ENCODE data around the gene CCDC149. TPM values are rescaled to one million over a fixed set of nuclear protein-coding genes. Genes with fewer than 3 reads are reported as not detected.

CCDC149 gene
- total and polyA plus RNA-seq, 2 of the 13 experiments (the other 11 are each of a cell fraction or from before 2014, with no cell fraction given): 0.44 to 0.95 TPM

GRCh38 chr4:24769571-24769970 lies 143.3 kb downstream of the CCDC149 start:
- BruUV-seq (replicated peaks): no TSS peak
- ChIA-PET POLR2A (no interaction called here), CTCF (ENCODE audit: low intra/inter-chr PET ratio, low total read pairs) (no interaction called here)
- Histone ChIP-seq H4K20me1 (ENCODE audit: insufficient read depth, low read length) (no peaks in the 10 kb centered on the region), H3K4me1 (ENCODE audit: insufficient read depth, low read length) (no peaks in the 10 kb centered on the region), H3K4me3 (replicated peaks in 1 of 3; ENCODE audit: insufficient read depth in 1 of 3, low read depth in 2 of 3, low read length in 3 of 3) (no peak overlapping the region), H2AFZ (ENCODE audit: low read length) (no peak overlapping the region), H3K27me3 (ENCODE audit: control insufficient read depth in 1 of 2, insufficient read depth in 2 of 2, low read length in 2 of 2) (no peaks in the 10 kb centered on the region; a peak in 1 of 5 replicates), H3K36me3 (replicated peaks in 1 of 2; ENCODE audit: control insufficient read depth in 1 of 2, insufficient read depth in 2 of 2, low read length in 2 of 2) (no peaks in the 10 kb centered on the region), H3K4me2 (ENCODE audit: low read depth, low read length) (no peak overlapping the region), H3K79me2 (ENCODE audit: insufficient read depth, low read length) (no peaks in the 10 kb centered on the region), H3K9me3 (ENCODE audit: low read length) (no peaks in the 10 kb centered on the region), H3K9ac (ENCODE audit: insufficient read depth, low read depth, low read length) (no peak overlapping the region), H3K27ac (ENCODE audit: extremely low read length, insufficient read depth, low read length) (no peak overlapping the region)
- in situ Hi-C loops (cut with HindIII; ENCODE audit: extremely low pct_ligation_motif_present, low pct_unique_long_range_greater_than_20kb) (no loop called here), intact Hi-C loops (cut with micrococcal nuclease; ENCODE audit: unreplicated experiment) (no loop called here)
- WGBS (ENCODE audit: low lambda C conversion rate): 0% methylated on average over 2 of the region's 2 CpGs
- no peak for TF ChIP-seq CSRNP1 (CRISPR knock-in tag; IDR thresholded peaks at IDR 0.05)
- no peak for TF ChIP-seq SPEN (CRISPR knock-in tag; IDR thresholded peaks at IDR 0.05; ENCODE audit: low read depth)
- TF ChIP-seq FOXC1 (CRISPR knock-in tag; IDR thresholded peaks at IDR 0.05; ENCODE audit: borderline replicate concordance): no peak
- TF ChIP-seq ZNF329 (CRISPR knock-in tag; IDR thresholded peaks at IDR 0.05; ENCODE audit: low read depth): no peak
- no peak for TF ChIP-seq KLF11 (CRISPR knock-in tag; IDR thresholded peaks at IDR 0.05)
- FAIRE-seq (no peak), ATAC-seq (no peak), DNase-seq (ENCODE audit: low spot score) (no peak)

- Histone ChIP-seq H3K4me1 (ENCODE audit: insufficient read depth, low read length) (no peaks in the 10 kb centered on the region), H4K20me1 (ENCODE audit: insufficient read depth, low read length) (no peaks in the 10 kb centered on the region), H3K4me2 (ENCODE audit: low read depth, low read length) (no peak overlapping the region), H3K79me2 (ENCODE audit: insufficient read depth, low read length) (no peaks in the 10 kb centered on the region), H2AFZ (ENCODE audit: low read length) (no peak overlapping the region), H3K27ac (ENCODE audit: extremely low read length, insufficient read depth, low read length) (no peak overlapping the region), H3K4me3 (replicated peaks in 1 of 3; ENCODE audit: insufficient read depth in 1 of 3, low read depth in 2 of 3, low read length in 3 of 3) (no peak overlapping the region), H3K27me3 (ENCODE audit: control insufficient read depth in 1 of 2, insufficient read depth in 2 of 2, low read length in 2 of 2) (no peaks in the 10 kb centered on the region; a peak in 1 of 5 replicates), H3K9ac (ENCODE audit: insufficient read depth, low read depth, low read length) (no peak overlapping the region), H3K9me3 (ENCODE audit: low read length) (no peaks in the 10 kb centered on the region), H3K36me3 (replicated peaks in 1 of 2; ENCODE audit: control insufficient read depth in 1 of 2, insufficient read depth in 2 of 2, low read length in 2 of 2) (no peaks in the 10 kb centered on the region)
- FAIRE-seq: no peak
- intact Hi-C loops (cut with micrococcal nuclease; ENCODE audit: unreplicated experiment) (no loop called here), in situ Hi-C loops (cut with HindIII; ENCODE audit: extremely low pct_ligation_motif_present, low pct_unique_long_range_greater_than_20kb) (no loop called here)
- POLR2A ChIA-PET: no interaction called here
- CTCF ChIA-PET (ENCODE audit: low intra/inter-chr PET ratio, low total read pairs): no interaction called here
- BruUV-seq (replicated peaks): no TSS peak
- no peak for DNase-seq (ENCODE audit: low spot score)
- ATAC-seq: no peak
- TF ChIP-seq ZNF784 (CRISPR knock-in tag; IDR thresholded peaks at IDR 0.05; ENCODE audit: borderline replicate concordance) (no peak), FOXP4 (CRISPR knock-in tag; IDR thresholded peaks at IDR 0.05) (no peak), ZNF333 (CRISPR knock-in tag; IDR thresholded peaks at IDR 0.05; ENCODE audit: borderline replicate concordance) (no peak), ATF5 (CRISPR knock-in tag; IDR thresholded peaks at IDR 0.05; ENCODE audit: low read depth) (no peak), ZC3H4 (CRISPR knock-in tag; IDR thresholded peaks at IDR 0.05; ENCODE audit: borderline replicate concordance) (no peak), CHCHD3 (CRISPR knock-in tag; IDR thresholded peaks at IDR 0.05) (no peak), MLX (CRISPR knock-in tag; IDR thresholded peaks at IDR 0.05) (no peak)
Measured at GRCh38 chr4:24768604-24769003, 144.2 kb downstream of the CCDC149 start.

All from HepG2 (cell line).